PC-9 (cell line): Measurements from ENCODE around the gene MICAL3.

Experiments
- EZH2 ChIP-seq: fragments of 200-600 bp; sonication (generic); IDR thresholded peaks from 2 replicates; pipeline ENCODE4 v1.8.0; 2017; ENCODE audit warnings: antibody characterized with exemption, low read depth
- TF ChIP-seq, protein P1 (sequence below): fragments of 200-600 bp; sonication (generic); conservative IDR thresholded peaks from 2 replicates; pipeline ENCODE4 v1.6.1; 2017; ENCODE audit warnings: mixed run types, antibody characterized with exemption, mild to moderate bottlenecking, moderate library complexity

DNA sequence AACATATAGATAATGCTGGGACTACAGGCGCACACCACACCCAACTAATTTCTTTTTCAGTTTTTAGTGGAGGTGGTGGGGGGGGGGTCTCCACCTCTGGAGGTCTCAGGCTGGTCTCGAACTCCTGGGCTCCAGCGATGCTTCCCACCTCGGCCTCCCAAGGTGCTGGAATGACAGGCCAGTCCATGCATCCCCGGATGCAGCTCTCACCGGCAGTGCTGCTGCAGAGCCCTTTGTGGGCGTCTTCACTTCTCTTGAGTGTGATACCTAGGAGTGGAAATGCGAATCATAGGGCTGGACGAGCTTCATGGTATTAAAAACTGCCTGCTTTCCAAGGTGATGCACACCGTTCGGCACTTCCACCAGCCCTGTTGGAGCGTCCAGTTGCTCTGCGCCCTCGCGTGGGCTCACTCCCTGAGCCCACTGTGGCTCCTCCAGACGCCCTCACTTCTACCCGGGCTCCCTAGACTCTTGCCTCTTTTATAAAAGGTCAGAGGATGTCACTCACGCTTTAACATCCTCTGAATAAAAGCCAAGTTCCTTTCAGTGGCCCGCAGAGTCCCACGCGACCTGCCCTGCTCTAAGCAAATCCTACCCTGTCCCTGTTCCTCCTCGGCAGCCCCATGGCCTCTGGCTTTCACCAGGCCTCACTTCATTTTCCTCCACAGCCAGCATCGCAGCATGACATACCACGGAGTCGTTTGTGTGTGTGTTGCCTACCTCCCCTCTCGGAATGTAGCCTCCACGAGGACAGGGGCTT, 249.3 kb downstream of the MICAL3 start:
- TF ChIP-seq, protein P1, sequence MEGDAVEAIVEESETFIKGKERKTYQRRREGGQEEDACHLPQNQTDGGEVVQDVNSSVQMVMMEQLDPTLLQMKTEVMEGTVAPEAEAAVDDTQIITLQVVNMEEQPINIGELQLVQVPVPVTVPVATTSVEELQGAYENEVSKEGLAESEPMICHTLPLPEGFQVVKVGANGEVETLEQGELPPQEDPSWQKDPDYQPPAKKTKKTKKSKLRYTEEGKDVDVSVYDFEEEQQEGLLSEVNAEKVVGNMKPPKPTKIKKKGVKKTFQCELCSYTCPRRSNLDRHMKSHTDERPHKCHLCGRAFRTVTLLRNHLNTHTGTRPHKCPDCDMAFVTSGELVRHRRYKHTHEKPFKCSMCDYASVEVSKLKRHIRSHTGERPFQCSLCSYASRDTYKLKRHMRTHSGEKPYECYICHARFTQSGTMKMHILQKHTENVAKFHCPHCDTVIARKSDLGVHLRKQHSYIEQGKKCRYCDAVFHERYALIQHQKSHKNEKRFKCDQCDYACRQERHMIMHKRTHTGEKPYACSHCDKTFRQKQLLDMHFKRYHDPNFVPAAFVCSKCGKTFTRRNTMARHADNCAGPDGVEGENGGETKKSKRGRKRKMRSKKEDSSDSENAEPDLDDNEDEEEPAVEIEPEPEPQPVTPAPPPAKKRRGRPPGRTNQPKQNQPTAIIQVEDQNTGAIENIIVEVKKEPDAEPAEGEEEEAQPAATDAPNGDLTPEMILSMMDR: no peak
- TF ChIP-seq EZH2: no peak
